HAP-1 (cell line): Measurements from ENCODE around the gene YTHDC1.
A peak's percentile ranks its signal among the peaks of the same experiment; 100 is the strongest.
"Not testable (repeated sequence)": the region's sequence is repeated elsewhere in the genome, so short reads cannot be mapped to it uniquely, and the experiment has no call there.

Source experiments
- DNase-seq, 2 experiments: peaks; one replicate each; pipeline ENCODE4 v3.0.0-alpha.2; 2016 to 2020; ENCODE audit warnings: low spot score in 2 of 2
- H3K27me3 ChIP-seq: fragments of 250-450 bp; sonication (Bioruptor Pico); 2 replicates; pipeline ENCODE4 v1.5.1; 2020; ENCODE audit warnings: low read depth, mild to moderate bottlenecking, moderate library complexity
- H3K36me3 ChIP-seq: fragments of 250-450 bp; sonication (Bioruptor Pico); replicated peaks from 2 replicates; pipeline ENCODE4 v1.5.1; 2020; ENCODE audit warnings: mild to moderate bottlenecking
- H3K4me1 ChIP-seq: fragments of 250-450 bp; sonication (Bioruptor Pico); 2 replicates; pipeline ENCODE4 v1.5.1; 2020; ENCODE audit warnings: mild to moderate bottlenecking
- H3K4me3 ChIP-seq: fragments of 250-450 bp; sonication (Bioruptor Pico); 2 replicates; pipeline ENCODE4 v1.5.1; 2020; ENCODE audit warnings: mild to moderate bottlenecking, moderate library complexity
- H3K9me3 ChIP-seq: fragments of 250-450 bp; sonication (Bioruptor Pico); 2 replicates; pipeline ENCODE4 v1.5.1; 2020; ENCODE audit warnings: mild to moderate bottlenecking, moderate library complexity
- in situ Hi-C: fragments of 300-500 bp; cut with MboI; formaldehyde crosslinking; loops from 3 replicates; pipeline ENCODE4 v1.14.3; 2020; ENCODE audit warnings: low sequenced_read_pairs, inconsistent platforms, mixed read lengths

YTHDC1 gene

DNA sequence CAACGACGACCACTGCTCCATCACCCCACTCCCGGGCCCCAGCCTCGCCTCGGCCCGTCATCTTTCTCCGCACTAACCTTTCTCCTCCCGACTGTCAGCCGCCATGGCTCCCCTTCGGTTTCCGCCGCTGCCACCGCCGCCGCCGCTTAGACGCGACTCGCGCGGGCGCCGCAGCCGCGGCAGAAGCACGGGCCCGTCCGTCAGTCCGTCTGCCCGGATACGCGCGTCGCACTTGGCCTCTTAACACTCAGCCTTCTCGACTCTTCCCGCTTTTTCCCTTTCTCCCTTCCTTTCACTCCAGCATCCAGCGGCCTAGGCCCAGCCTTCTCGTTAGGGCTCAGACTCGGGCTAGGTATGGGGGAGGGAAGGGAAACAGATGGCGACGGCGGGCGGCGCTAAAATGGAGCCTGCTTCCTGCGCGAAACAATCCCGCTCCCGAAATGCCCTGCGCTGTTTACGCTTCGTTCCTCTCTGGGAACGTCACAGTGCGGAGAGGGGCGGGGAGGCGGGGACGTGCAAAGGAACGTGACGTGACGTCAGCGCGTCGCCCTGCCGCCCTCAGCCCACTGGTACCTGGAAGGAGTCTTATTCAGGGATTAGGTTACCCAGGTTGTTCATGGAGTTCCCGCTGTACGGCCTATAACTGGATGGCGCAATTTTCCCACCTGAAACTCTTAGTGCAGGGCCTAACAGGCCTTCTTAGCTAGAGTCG, at the start of gene YTHDC1:
Gene YTHDC1, minus strand, starts transcription at position 442 of the 712 bp plus-strand sequence. Its CDS starts 337 bp downstream, at position 105.
- H3K36me3 ChIP-seq = no peaks in the 10 kb centered on the region
- peaks cover 11% of the 10 kb centered on the region for H3K4me1 ChIP-seq
- DNase-seq = peak; percentile 93 to 97
- peak within 1 kb of the TSS; percentile 87 for H3K4me3 ChIP-seq
- in situ Hi-C loops = no loop called here
- H3K9me3 ChIP-seq = no peaks in the 10 kb centered on the region
- H3K27me3 ChIP-seq = no peaks in the 10 kb centered on the region

DNA sequence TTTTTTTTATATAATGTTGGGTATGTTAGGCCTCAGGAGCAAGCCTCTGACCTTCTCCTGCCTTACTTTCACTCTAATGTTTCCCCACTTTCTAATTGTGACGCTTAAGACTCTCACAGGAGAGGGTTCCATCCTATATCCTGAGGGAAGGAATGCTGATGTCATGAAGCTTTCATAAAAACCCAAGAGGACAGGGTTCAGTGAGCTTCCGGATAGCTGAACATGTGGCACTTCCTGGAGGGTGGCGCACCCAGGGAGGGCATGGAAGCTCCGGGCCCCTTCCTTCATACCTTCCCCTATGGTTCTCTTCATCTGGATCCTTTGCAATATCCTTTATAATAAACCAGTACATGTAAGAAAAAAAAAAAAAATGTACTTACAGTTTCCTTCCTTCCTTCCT, 49.4 kb upstream of the YTHDC1 start:
- Histone ChIP-seq H3K4me1 (peaks cover 8% of the 10 kb centered on the region), H3K27me3 (no peaks in the 10 kb centered on the region), H3K36me3 (no peaks in the 10 kb centered on the region), H3K4me3 (no peak overlapping the region), H3K9me3 (no peaks in the 10 kb centered on the region)
- DNase-seq = no peak
- in situ Hi-C loops = no loop called here

DNA sequence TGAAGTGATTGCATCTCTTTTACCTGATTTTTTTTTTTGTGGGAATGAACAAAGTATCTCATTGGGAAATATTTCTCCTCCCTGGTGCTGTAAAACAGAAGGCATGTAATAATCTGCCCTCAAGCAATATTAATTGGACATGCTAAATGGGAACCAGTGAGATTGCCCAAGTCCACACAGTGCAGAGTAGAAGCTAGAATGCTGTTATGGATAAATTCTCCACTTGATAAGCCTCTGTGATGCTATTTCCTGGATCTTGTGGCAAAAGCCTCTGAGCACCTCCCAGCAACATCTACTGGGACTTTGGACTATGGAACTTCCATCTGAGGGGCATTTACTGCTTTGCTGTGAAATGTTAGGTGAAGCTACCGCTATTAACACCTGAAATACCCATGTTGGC, 46.9 kb upstream of the YTHDC1 start:
- no peaks in the 10 kb centered on the region for H3K4me1 ChIP-seq
- no peak for DNase-seq
- H3K9me3 ChIP-seq = no peaks in the 10 kb centered on the region
- no peaks in the 10 kb centered on the region for H3K36me3 ChIP-seq
- H3K27me3 ChIP-seq = no peaks in the 10 kb centered on the region; the same call in 1 of the 2 replicates
- in situ Hi-C loops = no loop called here
- no peak overlapping the region for H3K4me3 ChIP-seq

DNA sequence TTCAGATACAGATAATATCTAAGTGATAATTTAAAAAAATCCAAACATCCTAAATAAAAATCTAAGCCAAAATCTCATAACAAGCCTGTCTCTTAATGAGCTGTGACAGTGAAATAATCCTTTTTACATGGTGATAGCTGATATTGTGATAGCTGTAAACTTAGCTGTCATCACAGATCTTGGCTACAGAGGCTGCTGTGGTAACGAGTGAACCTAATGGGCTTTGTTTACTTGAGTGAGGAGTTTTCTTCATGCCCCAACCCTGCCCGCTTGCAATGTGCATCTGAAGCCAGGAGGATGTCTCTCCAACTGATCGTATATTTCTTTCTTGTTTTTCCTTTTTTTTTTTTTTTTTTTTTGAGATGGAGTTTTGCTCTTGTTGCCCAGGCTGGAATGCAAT, 41.5 kb upstream of the YTHDC1 start:
- peaks cover 16% of the 10 kb centered on the region for H3K4me1 ChIP-seq
- in situ Hi-C loops = no loop called here

DNA sequence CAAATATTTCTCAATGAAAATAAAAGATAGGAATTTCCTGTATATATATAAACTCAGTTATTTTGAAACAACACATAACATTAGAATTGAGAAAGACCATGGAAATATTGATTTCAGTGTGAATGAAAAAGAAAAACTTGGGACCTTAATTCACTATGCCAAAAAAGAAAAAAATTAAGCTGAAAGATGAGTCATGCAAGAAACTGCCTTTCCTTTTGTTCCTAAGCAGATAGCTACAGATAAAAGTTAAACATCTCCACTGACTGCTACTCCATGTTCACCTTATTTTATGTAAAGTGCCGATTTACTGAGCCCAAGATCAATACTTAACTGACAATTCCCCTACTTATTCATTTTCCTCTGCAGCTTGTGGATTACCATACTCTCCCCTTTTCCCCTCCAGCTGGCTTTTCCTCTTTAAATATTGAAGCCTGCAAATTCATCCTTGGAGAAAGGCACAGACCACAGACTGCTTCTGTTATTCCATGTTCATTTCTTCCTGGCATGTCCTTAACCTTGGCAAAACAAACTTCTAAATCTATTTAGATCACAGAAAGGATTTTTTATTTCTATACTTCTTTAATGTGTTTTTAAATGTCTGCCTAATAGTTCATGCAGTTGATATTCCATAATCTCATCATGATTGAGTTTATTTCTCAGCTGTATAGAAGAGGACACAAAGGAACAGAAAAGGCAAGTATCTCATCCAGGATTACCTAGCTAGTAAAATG, 40.5 kb upstream of the YTHDC1 start:
- no peak overlapping the region for H3K4me3 ChIP-seq
- DNase-seq = no peak
- in situ Hi-C loops = no loop called here
- H3K27me3 ChIP-seq = no peaks in the 10 kb centered on the region; the same call in 1 of the 2 replicates
- peaks cover 16% of the 10 kb centered on the region for H3K4me1 ChIP-seq
- H3K36me3 ChIP-seq = no peaks in the 10 kb centered on the region
- no peaks in the 10 kb centered on the region for H3K9me3 ChIP-seq

More for the DNA sequence above, 41.5 kb upstream of the YTHDC1 start:
- no peak overlapping the region for H3K4me3 ChIP-seq
- H3K27me3 ChIP-seq = no peaks in the 10 kb centered on the region; the same call in 1 of the 2 replicates
- DNase-seq = no peak
- no peaks in the 10 kb centered on the region for H3K9me3 ChIP-seq
- no peaks in the 10 kb centered on the region for H3K36me3 ChIP-seq

DNA sequence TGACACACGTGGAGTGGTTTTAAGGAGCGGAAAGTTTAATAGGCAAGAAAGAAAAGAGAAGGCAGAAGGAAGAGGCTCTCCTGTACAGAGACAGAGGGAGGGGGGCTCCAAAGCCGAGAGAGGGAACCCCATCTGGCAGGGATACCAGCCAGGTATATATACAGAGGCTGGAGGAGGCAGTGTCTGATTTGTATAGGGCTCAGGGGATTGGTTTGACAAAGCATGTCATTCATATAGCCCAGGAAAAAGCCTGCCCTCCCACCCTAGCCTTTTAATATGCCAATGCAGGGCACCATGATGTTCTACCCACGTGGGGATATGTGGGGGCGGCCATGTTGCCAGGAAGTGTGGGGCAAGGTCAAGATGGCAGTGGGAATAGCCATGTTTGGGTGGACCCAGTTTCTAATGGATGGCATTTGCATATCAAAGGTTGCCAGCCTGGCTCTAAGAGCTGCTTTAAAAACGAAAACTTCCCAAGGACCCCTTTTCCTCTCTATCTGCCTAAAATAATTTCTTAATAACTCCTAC, 39.6 kb upstream of the YTHDC1 start:
- in situ Hi-C loops, H3K4me3 ChIP-seq, H3K9me3 ChIP-seq, H3K27me3 ChIP-seq, H3K36me3 ChIP-seq: not testable (repeated sequence)
- H3K4me1 ChIP-seq = peaks cover 16% of the 10 kb centered on the region
- DNase-seq = peak in 1 of 2 experiments; percentile 29

DNA sequence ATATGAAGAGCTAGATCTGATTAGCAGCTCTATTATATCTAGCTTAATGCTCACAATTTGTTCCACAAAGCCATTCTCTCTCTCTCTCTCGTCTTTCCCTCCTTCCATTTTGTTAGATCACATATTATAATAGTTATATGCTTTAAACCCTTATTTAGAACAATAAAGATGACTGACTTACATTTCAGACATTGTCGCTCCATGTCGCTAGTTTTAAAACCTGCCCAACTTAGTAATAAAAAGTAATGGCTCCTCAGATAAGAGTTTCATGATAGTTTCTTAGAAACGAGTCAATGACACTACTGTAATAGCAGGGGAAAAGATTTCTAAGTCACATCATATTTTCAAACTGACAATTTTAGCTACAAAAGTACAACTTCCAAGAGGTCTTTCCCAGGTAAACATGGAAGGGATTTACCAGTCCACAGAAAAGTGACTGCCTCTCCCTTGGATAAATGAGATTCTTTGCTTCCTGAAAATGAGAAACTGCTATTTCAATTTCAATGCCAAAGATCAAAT, 38.5 kb upstream of the YTHDC1 start:
- H3K4me3 ChIP-seq = no peak overlapping the region
- no peaks in the 10 kb centered on the region for H3K36me3 ChIP-seq
- in situ Hi-C loops = no loop called here
- peaks cover 16% of the 10 kb centered on the region for H3K4me1 ChIP-seq
- H3K9me3 ChIP-seq = no peaks in the 10 kb centered on the region
- H3K27me3 ChIP-seq = peaks cover 4% of the 10 kb centered on the region
- no peak for DNase-seq

DNA sequence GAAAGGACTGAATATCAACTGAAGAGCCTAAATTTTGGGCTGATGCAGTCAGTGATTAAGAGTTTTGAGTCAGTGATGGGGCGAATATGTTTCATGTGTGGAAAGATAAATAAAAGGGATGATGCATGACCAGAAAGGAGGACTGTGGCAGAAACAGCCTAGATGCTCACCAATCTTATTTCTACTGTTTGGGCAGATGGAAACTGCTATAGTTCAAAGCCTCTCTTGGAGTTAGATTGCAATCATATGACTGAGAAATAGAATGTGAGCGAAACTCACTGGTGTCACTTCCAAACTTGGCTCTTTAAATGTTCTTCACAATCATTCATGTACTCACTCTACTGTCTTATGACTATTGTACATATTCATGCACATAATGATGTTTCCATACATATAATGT, 35.4 kb upstream of the YTHDC1 start:
- DNase-seq = no peak
- H3K4me1 ChIP-seq = peaks cover 14% of the 10 kb centered on the region
- in situ Hi-C loops = no loop called here

DNA sequence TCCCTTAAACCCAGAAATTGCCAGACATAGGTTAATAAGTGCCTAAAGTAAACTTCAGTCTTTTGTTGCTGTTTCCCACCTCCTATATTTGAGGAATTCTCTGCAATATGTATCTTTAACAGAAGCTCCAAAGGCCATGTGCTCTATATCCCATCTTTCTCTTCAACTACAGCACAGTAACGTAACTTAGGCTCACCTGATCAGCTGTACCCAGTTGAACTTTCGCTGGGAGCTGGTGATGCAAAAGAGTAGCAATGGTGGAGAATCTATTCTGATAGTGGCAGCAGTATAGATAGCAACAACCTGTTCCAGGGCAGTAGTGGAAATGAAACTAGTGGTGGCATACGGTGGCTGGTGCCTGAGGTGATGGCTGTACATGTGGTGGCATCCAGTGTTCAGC, 33.2 kb upstream of the YTHDC1 start:
- Histone ChIP-seq H3K9me3 (no peaks in the 10 kb centered on the region), H3K36me3 (no peaks in the 10 kb centered on the region), H3K4me1 (peaks cover 2% of the 10 kb centered on the region; the same call in 1 of the 2 replicates), H3K4me3 (no peak overlapping the region), H3K27me3 (peaks cover 6% of the 10 kb centered on the region; the same call in 1 of the 2 replicates)
- in situ Hi-C loops = no loop called here
- no peak for DNase-seq

More for the DNA sequence above, 35.4 kb upstream of the YTHDC1 start:
- Histone ChIP-seq H3K36me3 (no peaks in the 10 kb centered on the region), H3K9me3 (no peaks in the 10 kb centered on the region), H3K4me3 (no peak overlapping the region), H3K27me3 (peaks cover 4% of the 10 kb centered on the region; the same call in 1 of the 2 replicates)

DNA sequence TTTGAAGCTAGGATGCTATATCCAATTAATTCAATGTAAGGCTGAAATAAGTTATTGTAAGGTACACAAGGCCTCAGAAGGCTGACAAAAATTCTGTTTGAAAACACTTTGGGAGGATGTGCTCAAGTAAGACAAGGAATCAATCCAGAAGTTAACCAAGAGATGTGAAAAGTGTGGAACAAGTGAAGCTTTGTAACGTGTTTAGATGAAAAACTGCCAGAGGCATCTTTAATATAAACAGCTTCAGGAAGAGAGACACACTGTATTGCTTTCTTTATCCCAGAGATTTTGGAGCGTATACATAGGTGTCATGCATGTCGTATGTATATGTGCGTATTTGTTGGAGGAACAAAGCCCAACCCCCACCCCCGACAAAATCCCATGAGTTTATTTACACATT, 28.3 kb upstream of the YTHDC1 start:
- H3K4me3 ChIP-seq = no peak overlapping the region
- H3K9me3 ChIP-seq = no peaks in the 10 kb centered on the region
- peaks cover 22% of the 10 kb centered on the region for H3K4me1 ChIP-seq
- no peaks in the 10 kb centered on the region for H3K36me3 ChIP-seq
- in situ Hi-C loops = no loop called here
- H3K27me3 ChIP-seq = peaks cover 3% of the 10 kb centered on the region; the same call in 1 of the 2 replicates
- DNase-seq = no peak

DNA sequence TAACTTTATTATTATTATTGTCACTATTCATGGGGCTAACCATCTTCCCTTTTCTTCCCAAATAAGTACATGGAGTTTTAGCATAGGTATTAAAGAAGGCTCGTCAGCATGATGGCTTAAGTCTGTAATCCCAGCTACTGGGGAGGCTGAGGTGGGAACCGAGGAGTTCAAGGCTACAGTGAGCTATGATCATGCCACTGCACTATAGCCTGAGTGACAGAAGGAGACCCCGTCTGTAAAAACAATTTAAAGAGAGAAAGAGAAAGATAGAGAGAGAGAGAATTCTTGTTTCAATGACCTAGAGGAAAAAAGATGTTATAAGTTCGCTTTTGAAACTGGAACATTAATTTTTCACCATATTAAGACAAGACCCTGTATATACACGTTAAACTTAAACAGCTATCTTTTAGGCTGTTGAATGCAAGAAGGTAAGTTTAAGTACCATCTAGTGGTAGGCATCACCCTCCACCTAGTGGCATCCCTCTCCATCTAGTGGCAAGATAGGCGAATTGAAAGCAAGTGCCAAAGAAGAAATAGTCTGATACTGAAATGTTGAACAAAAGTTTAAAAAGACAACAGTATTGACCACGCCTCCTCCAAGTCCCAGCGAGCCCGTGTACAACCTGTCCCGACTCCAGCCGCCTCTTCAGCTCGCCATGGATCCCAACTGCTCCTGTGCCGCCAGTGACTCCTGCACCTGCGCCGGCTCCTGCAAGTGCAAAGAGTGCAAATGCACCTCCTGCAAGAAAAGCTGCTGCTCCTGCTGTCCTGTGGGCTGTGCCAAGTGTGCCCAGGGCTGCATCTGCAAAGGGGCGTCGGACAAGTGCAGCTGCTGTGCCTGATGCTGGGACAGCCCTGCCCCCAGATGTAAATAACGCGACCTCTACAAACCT, 26.0 kb upstream of the YTHDC1 start:
- H3K36me3 ChIP-seq = no peaks in the 10 kb centered on the region
- no peaks in the 10 kb centered on the region for H3K9me3 ChIP-seq
- peak overlapping the region; percentile 18 for H3K4me3 ChIP-seq
- peak; percentile 69 to 80 for DNase-seq
- in situ Hi-C loops = no loop called here
- H3K27me3 ChIP-seq = peaks cover 3% of the 10 kb centered on the region; the same call in 1 of the 2 replicates
- peaks cover 32% of the 10 kb centered on the region for H3K4me1 ChIP-seq

DNA sequence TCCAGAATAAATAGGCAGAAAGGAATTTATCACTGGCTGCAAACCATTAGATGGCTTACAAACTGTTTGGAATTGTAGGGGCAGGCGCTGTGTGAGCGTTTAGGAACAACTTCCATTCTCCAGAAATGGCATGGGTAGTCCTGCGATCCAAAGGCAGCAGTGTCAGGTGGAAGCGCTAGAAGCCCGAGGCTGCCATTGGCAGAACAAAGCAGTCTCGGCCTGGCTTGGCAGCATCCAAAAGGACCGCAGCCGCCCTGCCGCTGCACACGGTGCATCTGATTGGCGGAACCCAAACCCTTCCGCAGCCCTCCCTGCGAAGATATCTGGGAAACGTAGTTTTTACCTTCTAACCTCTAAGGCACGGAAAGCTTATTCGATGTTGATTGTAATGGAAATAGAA, 23.6 kb upstream of the YTHDC1 start:
- in situ Hi-C loops = no loop called here
- H3K9me3 ChIP-seq = no peaks in the 10 kb centered on the region
- H3K4me3 ChIP-seq = peak overlapping the region; percentile 11
- no peaks in the 10 kb centered on the region for H3K36me3 ChIP-seq
- H3K27me3 ChIP-seq = 0 out of 2 replicates have a peak, but pooled peaks cover 3% of the 10 kb centered on the region
- H3K4me1 ChIP-seq = peaks cover 32% of the 10 kb centered on the region
- DNase-seq = peak; percentile 90

DNA sequence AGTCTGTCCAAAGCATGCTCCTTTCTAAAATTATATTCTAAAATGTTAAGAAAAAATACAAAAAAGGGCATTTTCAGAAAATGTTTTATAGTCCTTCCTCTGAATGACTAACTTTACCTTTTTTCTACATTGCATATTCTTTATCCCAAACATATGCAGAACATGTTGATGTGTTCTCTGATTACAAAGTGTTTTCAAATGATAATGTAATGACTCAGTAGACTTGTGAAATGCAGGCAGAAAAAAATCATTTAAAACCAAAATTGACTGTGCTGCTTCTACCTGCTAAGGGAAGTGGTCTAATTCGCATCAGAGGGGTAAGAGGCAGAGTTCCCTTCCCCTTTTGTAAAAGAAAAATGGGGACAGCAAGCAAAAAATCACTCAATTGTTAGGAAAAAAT, 22.7 kb upstream of the YTHDC1 start:
- DNase-seq = peak in 1 of 2 experiments; percentile 74
- Histone ChIP-seq H3K9me3 (no peaks in the 10 kb centered on the region), H3K4me1 (peaks cover 32% of the 10 kb centered on the region), H3K36me3 (no peaks in the 10 kb centered on the region), H3K4me3 (no peak overlapping the region), H3K27me3 (no peaks in the 10 kb centered on the region)
- in situ Hi-C loops = no loop called here
